Loucy (cell line): ENCODE measurements around the gene BRCA1.
"Not testable (repeated sequence)": the region's sequence is repeated elsewhere in the genome, so short reads cannot be mapped to it uniquely, and the experiment has no call there.

Experiments
- CTCF ChIP-seq: fragments of 200-600 bp; sonication (generic); conservative IDR thresholded peaks from 2 replicates; pipeline ENCODE4 v1.5.1; 2014; ENCODE audit warnings: mild to moderate bottlenecking, antibody characterized with exemption, low read length
- EZH2phosphoT487 ChIP-seq: fragments of 200-600 bp; IDR thresholded peaks from 2 replicates; pipeline ENCODE4 v1.6.1; 2018; ENCODE audit warnings: antibody characterized with exemption, mild to moderate bottlenecking, moderate library complexity, borderline replicate concordance

- TF ChIP-seq CTCF, EZH2phosphoT487: not testable (repeated sequence)
These were observed 11.4 kb upstream of the BRCA1 start for GRCh38 chr17:43136574-43136973.
